MM.1S (cell line): ENCODE data around the gene CMTM4.

Experiments
- CTCF ChIP-seq: fragments of 300-600 bp; sonication (generic); IDR thresholded peaks from 2 replicates; pipeline ENCODE4 v1.5.1; 2016; ENCODE audit warnings: antibody characterized with exemption, low read length, mixed read lengths
- EZH2 ChIP-seq: fragments of 300-600 bp; sonication (generic); optimal IDR thresholded peaks from 2 replicates; pipeline ENCODE3; 2017; ENCODE audit warnings: low read depth, mild to moderate bottlenecking, antibody characterized with exemption, low read length, mixed read lengths
- EZH2phosphoT487 ChIP-seq: fragments of 300-600 bp; sonication (generic); IDR thresholded peaks from 2 replicates; pipeline ENCODE4 v1.6.1; 2018; ENCODE audit warnings: antibody characterized with exemption, low read length

DNA sequence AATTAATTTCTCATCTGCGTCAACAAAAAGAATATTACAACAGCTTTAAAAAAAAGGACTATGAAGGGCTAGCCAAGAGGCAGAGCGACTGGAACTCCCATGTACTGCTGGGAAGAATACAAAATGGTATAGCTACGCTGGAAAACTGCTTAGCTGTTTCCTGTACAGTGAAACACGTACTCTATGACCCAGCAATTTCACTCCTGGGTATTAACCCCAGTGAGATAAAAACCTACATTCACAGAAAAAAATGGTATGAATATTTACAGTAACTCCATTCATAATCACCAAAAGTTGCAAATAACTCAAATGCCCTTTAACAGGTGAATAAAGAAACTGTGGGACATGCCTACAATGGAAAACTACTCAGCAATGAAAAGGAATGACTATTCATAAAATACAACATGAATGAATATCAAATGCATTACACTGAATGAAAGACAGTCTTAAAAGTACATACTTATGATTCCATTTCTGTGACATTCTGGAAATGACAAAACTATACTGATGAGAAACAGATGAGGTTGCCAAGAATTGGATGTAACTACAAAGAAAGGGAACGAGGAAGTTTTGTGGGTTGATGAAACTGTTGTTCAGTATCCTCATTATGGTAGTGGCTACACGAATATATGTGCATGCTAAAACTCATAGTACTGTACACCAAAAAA is 27.6 kb downstream of the CMTM4 start:
- TF ChIP-seq CTCF = no peak
- TF ChIP-seq EZH2 = no peak
- TF ChIP-seq EZH2phosphoT487 = no peak
